GM19452 (cell line): ENCODE measurements around the gene RNU1-3.
"Not testable (repeated sequence)": the region's sequence is repeated elsewhere in the genome, so short reads cannot be mapped to it uniquely, and the experiment has no call there.

ENCODE experiments used
- ATAC-seq: cut with Tn5 transposase; IDR thresholded peaks from one replicate; pipeline ENCODE4 v1.9.1; 2021; ENCODE audit not compliant: unreplicated experiment

RNU1-3 gene

GRCh38 chr1:16639091-16640031 lies 27.4 kb downstream of the RNU1-3 start:
- ATAC-seq = not testable (repeated sequence)

GRCh38 chr1:16637941-16638778 lies 28.6 kb downstream of the RNU1-3 start:
- ATAC-seq = not testable (repeated sequence)

- ATAC-seq = not testable (repeated sequence)
Measured at GRCh38 chr1:16636551-16637195, 30.1 kb downstream of the RNU1-3 start.

GRCh38 chr1:16635959-16636358 lies 30.8 kb downstream of the RNU1-3 start:
- ATAC-seq = not testable (repeated sequence)

GRCh38 chr1:16633540-16634282 lies 33.0 kb downstream of the RNU1-3 start:
- ATAC-seq = not testable (repeated sequence)

GRCh38 chr1:16632044-16632850 lies 34.5 kb downstream of the RNU1-3 start:
- ATAC-seq = not testable (repeated sequence)

GRCh38 chr1:16631248-16632043 lies 35.3 kb downstream of the RNU1-3 start:
- ATAC-seq = no peak

GRCh38 chr1:16630661-16631247 lies 36.0 kb downstream of the RNU1-3 start:
- no peak for ATAC-seq

- ATAC-seq = not testable (repeated sequence)
Measured at GRCh38 chr1:16629916-16630530, 36.7 kb downstream of the RNU1-3 start.

- ATAC-seq = no peak
Measured at GRCh38 chr1:16628361-16629111, 38.2 kb downstream of the RNU1-3 start.

GRCh38 chr1:16626409-16626983 lies 40.3 kb downstream of the RNU1-3 start:
- not testable (repeated sequence) for ATAC-seq

GRCh38 chr1:16625497-16626408 lies 41.0 kb downstream of the RNU1-3 start:
- no peak for ATAC-seq

GRCh38 chr1:16623812-16624719 lies 42.7 kb downstream of the RNU1-3 start:
- ATAC-seq = not testable (repeated sequence)

GRCh38 chr1:16623337-16623736 lies 43.4 kb downstream of the RNU1-3 start:
- ATAC-seq = not testable (repeated sequence)
